Lung (tissue), 12 donors: ENCODE measurements around the gene GNPDA1. TPM values are rescaled to one million over a fixed set of nuclear protein-coding genes. Genes with fewer than 3 reads are reported as not detected.

Source experiments
- ATAC-seq: fragments of 200-7000 bp; cut with Tn5 transposase; one replicate; pipeline ENCODE4 v1.9.1; 2020; ENCODE audit warnings: moderate number of reproducible peaks; ENCODE audit not compliant: insufficient read depth, low FRiP score
- DNase-seq, 3 donors: peaks; one replicate each; pipeline ENCODE4 v3.0.0-alpha.2; 2013 to 2017
- H3K27ac ChIP-seq, 2 donors: one replicate each; pipeline ENCODE4 v1.5.1; 2013; ENCODE audit warnings: mild to moderate bottlenecking in 2 of 2, moderate library complexity in 2 of 2, control low read depth in 1 of 2, inconsistent platforms in 1 of 2, low read depth in 1 of 2, low read length in 1 of 2
- H3K27me3 ChIP-seq, 3 donors: one replicate each; pipeline ENCODE4 v1.5.1; 2013; ENCODE audit warnings: low read length in 2 of 3; ENCODE audit not compliant: control insufficient read depth in 3 of 3, insufficient read depth in 3 of 3
- H3K36me3 ChIP-seq, 4 donors: one replicate each; pipeline ENCODE4 v1.5.1; 2013; ENCODE audit warnings: low read length in 4 of 4, mild to moderate bottlenecking in 1 of 4, moderate library complexity in 1 of 4; ENCODE audit not compliant: control insufficient read depth in 4 of 4, insufficient read depth in 4 of 4
- H3K4me1 ChIP-seq, 5 donors: one replicate each; pipeline ENCODE4 v1.5.1; 2013; ENCODE audit warnings: low read length in 5 of 5, mild to moderate bottlenecking in 2 of 5, moderate library complexity in 1 of 5; ENCODE audit not compliant: control insufficient read depth in 5 of 5, insufficient read depth in 5 of 5
- H3K4me3 ChIP-seq: one replicate; pipeline ENCODE4 v1.5.1; 2013; ENCODE audit warnings: mild to moderate bottlenecking, control low read depth, moderate library complexity
- H3K9ac ChIP-seq, 2 donors: one replicate each; pipeline ENCODE4 v1.5.1; 2013; ENCODE audit warnings: low read length in 2 of 2, control low read depth in 1 of 2; ENCODE audit not compliant: insufficient read depth in 1 of 2
- H3K9me3 ChIP-seq, 4 donors: one replicate each; pipeline ENCODE4 v1.5.1; 2013; ENCODE audit warnings: low read length in 3 of 4, mild to moderate bottlenecking in 1 of 4, moderate library complexity in 1 of 4; ENCODE audit not compliant: control insufficient read depth in 4 of 4, insufficient read depth in 3 of 4
- WGBS, 2 donors: extraction: QIAGEN DNeasy Blood & Tissue Kit; methylation state at CpG; one replicate each; pipeline ENCODE4 v1.1.7; 2013; 5-methylcytosine and 5-hydroxymethylcytosine counted together
- polyA plus RNA-seq, 2 donors: library from polyadenylated mRNA; stranded (reverse); fragments of 200-250 nt; gene quantifications; one replicate each; pipeline ENCODE4 v1.2.1, GENCODE V29; 2013
- total RNA-seq, 2 donors: library from RNA; depleted of rRNA in 1 of 2; stranded (reverse); fragments of >200 nt in 1 of 2; gene quantifications; one replicate each; pipeline ENCODE4 v1.2.1, GENCODE V29; 2014 to 2021
- TF ChIP-seq, protein P1 (sequence below): IDR thresholded peaks from 2 replicates; pipeline ENCODE4 v1.5.1; 2012; ENCODE audit warnings: mild to moderate bottlenecking; ENCODE audit errors: control extremely low read depth, extremely low read depth
- donor health status: control.
- donor health status: control.
- donor health status: Bipolar disorder and iron deficiency.
- donor health status: healthy.
- donor health status: DM: yes; HTN: yes; CAD: no.

The GNPDA1 gene
- total and polyA plus RNA-seq, 4 donors: 23.3 to 51.4 (median 31.3) TPM

DNA sequence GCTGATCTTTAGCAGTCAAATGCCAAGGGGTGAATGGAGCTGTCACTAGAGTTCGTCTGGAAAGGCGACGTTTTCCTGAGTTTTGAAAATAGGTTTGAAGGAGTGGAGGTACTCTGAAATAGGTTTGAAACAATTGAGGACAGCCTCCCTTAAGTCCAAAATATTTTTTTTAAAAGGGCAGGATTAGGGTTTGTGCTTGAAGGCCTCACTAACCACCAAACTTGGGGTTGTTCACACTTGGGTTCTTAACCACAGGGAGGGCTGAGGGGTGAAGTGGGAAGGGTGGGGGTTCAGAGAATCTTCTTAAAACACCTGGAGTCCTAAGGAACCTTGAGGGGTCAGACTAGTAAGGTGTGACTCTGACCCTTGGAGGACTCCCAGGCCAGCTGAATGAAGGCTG lies 51.4 kb downstream of the GNPDA1 start:
- no peak overlapping the region for H3K27ac ChIP-seq
- no peak overlapping the region for H3K9ac ChIP-seq
- TF ChIP-seq, protein P1, sequence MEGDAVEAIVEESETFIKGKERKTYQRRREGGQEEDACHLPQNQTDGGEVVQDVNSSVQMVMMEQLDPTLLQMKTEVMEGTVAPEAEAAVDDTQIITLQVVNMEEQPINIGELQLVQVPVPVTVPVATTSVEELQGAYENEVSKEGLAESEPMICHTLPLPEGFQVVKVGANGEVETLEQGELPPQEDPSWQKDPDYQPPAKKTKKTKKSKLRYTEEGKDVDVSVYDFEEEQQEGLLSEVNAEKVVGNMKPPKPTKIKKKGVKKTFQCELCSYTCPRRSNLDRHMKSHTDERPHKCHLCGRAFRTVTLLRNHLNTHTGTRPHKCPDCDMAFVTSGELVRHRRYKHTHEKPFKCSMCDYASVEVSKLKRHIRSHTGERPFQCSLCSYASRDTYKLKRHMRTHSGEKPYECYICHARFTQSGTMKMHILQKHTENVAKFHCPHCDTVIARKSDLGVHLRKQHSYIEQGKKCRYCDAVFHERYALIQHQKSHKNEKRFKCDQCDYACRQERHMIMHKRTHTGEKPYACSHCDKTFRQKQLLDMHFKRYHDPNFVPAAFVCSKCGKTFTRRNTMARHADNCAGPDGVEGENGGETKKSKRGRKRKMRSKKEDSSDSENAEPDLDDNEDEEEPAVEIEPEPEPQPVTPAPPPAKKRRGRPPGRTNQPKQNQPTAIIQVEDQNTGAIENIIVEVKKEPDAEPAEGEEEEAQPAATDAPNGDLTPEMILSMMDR: no peak
- DNase-seq: no peak
- no peak for ATAC-seq
- 91 to 97% methylated on average over 3 of the region's 3 CpGs for WGBS, 2 donors
- no peaks in the 10 kb centered on the region for H3K9me3 ChIP-seq
- peaks cover 0 to 8% (median 6%) of the 10 kb centered on the region in 5 donors for H3K4me1 ChIP-seq
- H3K36me3 ChIP-seq: no peaks in the 10 kb centered on the region
- H3K27me3 ChIP-seq: no peaks in the 10 kb centered on the region
- H3K4me3 ChIP-seq: no peak overlapping the region

DNA sequence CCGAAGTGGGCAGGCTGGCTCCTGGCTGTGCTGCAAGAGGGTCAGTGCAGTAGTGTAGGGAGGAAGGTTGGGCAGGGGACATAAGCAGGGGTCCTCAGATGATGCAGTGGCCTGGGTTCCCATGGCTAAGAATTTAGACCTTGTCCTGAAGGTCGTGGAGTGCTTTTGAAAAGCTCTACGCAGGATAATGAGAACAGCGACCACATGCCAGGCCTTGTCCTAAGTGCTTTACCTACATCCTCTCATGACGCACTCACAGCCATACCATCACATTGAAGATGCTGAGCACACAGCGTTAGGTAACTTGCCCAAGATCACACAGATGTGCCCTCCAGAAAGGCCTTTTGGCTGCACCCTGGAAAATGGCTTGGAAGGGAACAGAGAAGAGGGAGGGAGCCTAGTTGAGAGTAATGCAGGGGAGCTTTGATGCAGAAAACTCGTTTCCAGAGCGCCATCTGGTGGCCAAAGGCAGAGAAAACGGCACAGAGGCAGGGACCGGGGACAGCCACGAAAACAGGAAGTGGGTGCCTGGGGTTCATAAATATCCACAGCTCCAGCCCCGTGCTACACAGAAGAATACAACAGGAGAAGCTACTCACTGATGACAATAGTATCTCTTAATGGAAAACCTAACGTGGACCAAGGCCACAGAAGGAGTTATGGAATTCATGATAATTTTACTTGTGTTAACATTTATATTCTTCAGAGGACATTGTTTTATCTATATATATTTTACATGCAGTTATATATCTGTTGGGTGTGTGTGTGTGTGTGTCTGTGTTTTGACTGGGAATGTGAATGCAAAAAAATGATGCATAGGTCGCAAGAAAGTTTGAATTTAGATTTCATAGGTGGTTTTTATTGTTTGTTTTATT lies 52.1 kb downstream of the GNPDA1 start:
- ATAC-seq: peak; percentile 78
- peak; percentile 93 to 95 (median 95) for DNase-seq
- TF ChIP-seq, protein P1: peak; percentile 88
- Histone ChIP-seq H3K9ac (no peak overlapping the region), H3K4me1 (peaks cover 0 to 8% (median 6%) of the 10 kb centered on the region in 5 donors), H3K27me3 (no peaks in the 10 kb centered on the region), H3K4me3 (no peak overlapping the region), H3K9me3 (no peaks in the 10 kb centered on the region), H3K36me3 (no peaks in the 10 kb centered on the region), H3K27ac (peak overlapping the region in 1 of 2 donors; percentile 11)
- WGBS, 2 donors: 26 to 29% methylated on average over 14 of the region's 14 CpGs

DNA sequence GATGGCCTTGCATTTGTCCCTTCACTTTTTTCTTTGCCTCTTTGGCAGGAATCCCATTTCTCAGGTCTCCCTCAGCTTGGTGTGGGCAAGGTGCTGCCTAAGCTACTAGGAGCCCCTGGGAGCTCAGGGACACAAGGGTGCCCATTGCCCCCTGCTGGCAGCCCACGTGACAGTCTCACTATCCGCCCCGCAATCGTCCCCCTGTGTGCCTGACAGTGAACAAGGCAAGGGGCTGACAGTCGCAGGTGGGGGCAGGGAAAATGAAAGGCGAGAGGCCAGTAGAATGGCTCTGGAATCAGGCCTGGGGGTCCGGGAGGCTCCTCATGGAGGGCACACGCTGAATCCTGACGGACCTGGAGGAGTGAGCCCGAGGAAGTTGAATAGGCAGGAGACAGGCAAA lies 52.8 kb downstream of the GNPDA1 start:
- Histone ChIP-seq H3K4me1 (peaks cover 0 to 8% (median 6%) of the 10 kb centered on the region in 5 donors), H3K9ac (no peak overlapping the region), H3K27me3 (no peaks in the 10 kb centered on the region), H3K9me3 (no peaks in the 10 kb centered on the region), H3K36me3 (no peaks in the 10 kb centered on the region), H3K27ac (peak overlapping the region in 1 of 2 donors; percentile 11), H3K4me3 (no peak overlapping the region)
- TF ChIP-seq, protein P1: no peak
- DNase-seq (no peak), ATAC-seq (no peak)
- WGBS, 2 donors: 58 to 74% methylated on average over 10 of the region's 10 CpGs
